ENCODE measurements around the gene HNF1A.

GRCh38 chr12:121021754-121022153, 43.4 kb downstream of the HNF1A start:
- no peak for TF ChIP-seq CTCF (IDR thresholded peaks at IDR 0.05)
- TF ChIP-seq POLR2A (IDR thresholded peaks at IDR 0.05), result no peak
- no peak for TF ChIP-seq POLR2AphosphoS5 (IDR thresholded peaks at IDR 0.05)
- no peak for TF ChIP-seq EP300 (IDR thresholded peaks at IDR 0.05)

Data from gastroesophageal sphincter (tissue), 3 donors.